ENCODE results near the gene POFUT1. TPM values are rescaled to one million over a fixed set of nuclear protein-coding genes. Genes with fewer than 3 reads are reported as not detected.

Gene POFUT1
- total and polyA plus RNA-seq, 2 donors (not counting 3 experiments of a cell fraction or from before 2014, with no cell fraction given) = 29.0 to 51.4 TPM

- H3K9me3 ChIP-seq (replicated peaks; ENCODE audit: control insufficient read depth, insufficient read depth, low read length) = no peaks in the 10 kb centered on the region
- H4K20me1 ChIP-seq (replicated peaks; ENCODE audit: control insufficient read depth, extremely low read depth, insufficient read depth, low read length) = no peaks in the 10 kb centered on the region
- FAIRE-seq (no peak), DNase-seq (ENCODE audit: low read depth, low spot score) (no peak)
- no peaks in the 10 kb centered on the region for H3K4me1 ChIP-seq (ENCODE audit: control insufficient read depth, extremely low read depth, insufficient read depth, low read length)
- CTCF ChIA-PET = interaction anchor here (1.3 kb wide), 1 partner anchor 12 kb away, joined by 3 read pairs; no protein-coding TSS in a partner anchor
- intact Hi-C loops (cut with micrococcal nuclease) = no loop called here
- H3K27ac ChIP-seq (ENCODE audit: insufficient read depth, low read depth, low read length) = no peak overlapping the region
- H3K4me3 ChIP-seq (replicated peaks in 1 of 3; ENCODE audit: insufficient read depth in 1 of 3, low read depth in 1 of 3, low read length in 3 of 3) = no peak overlapping the region
- H3K27me3 ChIP-seq (ENCODE audit: control insufficient read depth in 2 of 2, insufficient read depth in 2 of 2, low read length in 2 of 2) = no peaks in the 10 kb centered on the region
- no peaks in the 10 kb centered on the region for H3K9me1 ChIP-seq (replicated peaks; ENCODE audit: control insufficient read depth, extremely low read depth, insufficient read depth, low read length)
- TF ChIP-seq CTCF (IDR thresholded peaks at IDR 0.05; ENCODE audit: extremely low read depth in 1 of 2, insufficient read depth in 1 of 2, low read depth in 1 of 2, low read length in 2 of 2) (no peak), MAX (IDR thresholded peaks at IDR 0.05; ENCODE audit: insufficient read depth, insufficient read length) (no peak), POLR2A (IDR thresholded peaks at IDR 0.05; ENCODE audit: low read depth, low read length) (no peak), JUN (IDR thresholded peaks at IDR 0.05; ENCODE audit: borderline replicate concordance, insufficient read depth, insufficient read length, low read depth) (no peak), POLR2AphosphoS5 (IDR thresholded peaks at IDR 0.05; ENCODE audit: insufficient read depth, low read depth, low read length) (no peak), MYC (IDR thresholded peaks at IDR 0.05; ENCODE audit: low read depth, low read length) (no peak), GATA2 (IDR thresholded peaks at IDR 0.05; ENCODE audit: insufficient read depth, insufficient read length, low read depth, low read length) (no peak), EZH2 (IDR thresholded peaks at IDR 0.05; ENCODE audit: borderline replicate concordance, low read depth, low read length, severe bottlenecking) (no peak), FOS (IDR thresholded peaks at IDR 0.05; ENCODE audit: borderline replicate concordance, insufficient read depth, low read length) (no peak)
- H3K4me2 ChIP-seq (ENCODE audit: insufficient read depth, low read length) = no peak overlapping the region
- no TSS peak for BruUV-seq (replicated peaks)
- no peak overlapping the region for H2AFZ ChIP-seq (ENCODE audit: low read depth, low read length)
- H3K36me3 ChIP-seq (ENCODE audit: control insufficient read depth in 2 of 2, extremely low read depth in 1 of 2, insufficient read depth in 2 of 2, low read length in 2 of 2) = peaks cover 9 to 42% of the 10 kb centered on the region in 2 experiments
- H3K79me2 ChIP-seq (ENCODE audit: control insufficient read depth, insufficient read depth, low read length) = no peaks in the 10 kb centered on the region
- no peak overlapping the region for H3K9ac ChIP-seq (replicated peaks; ENCODE audit: extremely low read depth, insufficient read depth, low read length)
- POLR2A ChIA-PET = no interaction called here
- dilution Hi-C loops (cut with MboI; ENCODE audit: extremely low pct_ligation_motif_present, low sequenced_read_pairs) = no loop called here
Observed at GRCh38 chr20:32230707-32231106, 23.0 kb downstream of the POFUT1 start.
